T47D (cell line): ENCODE data around the gene BBS2.

Experiments used
- DNase-seq, 2 experiments: peaks; one replicate each; pipeline versions ENCODE4 v3.0.0 to v3.0.0-alpha.2; 2011 to 2012; ENCODE audit warnings: low read depth in 1 of 2, low spot score in 1 of 2
- JUND ChIP-seq: IDR thresholded peaks from 2 replicates; pipeline ENCODE4 v1.6.1; 2012; ENCODE audit warnings: low read depth
- in situ Hi-C: cut with HindIII; loops from 2 replicates; pipeline ENCODE4 v1.10.0; 2016; ENCODE audit warnings: low sequenced_read_pairs, low pct_unique_long_range_greater_than_20kb

Gene BBS2

DNA sequence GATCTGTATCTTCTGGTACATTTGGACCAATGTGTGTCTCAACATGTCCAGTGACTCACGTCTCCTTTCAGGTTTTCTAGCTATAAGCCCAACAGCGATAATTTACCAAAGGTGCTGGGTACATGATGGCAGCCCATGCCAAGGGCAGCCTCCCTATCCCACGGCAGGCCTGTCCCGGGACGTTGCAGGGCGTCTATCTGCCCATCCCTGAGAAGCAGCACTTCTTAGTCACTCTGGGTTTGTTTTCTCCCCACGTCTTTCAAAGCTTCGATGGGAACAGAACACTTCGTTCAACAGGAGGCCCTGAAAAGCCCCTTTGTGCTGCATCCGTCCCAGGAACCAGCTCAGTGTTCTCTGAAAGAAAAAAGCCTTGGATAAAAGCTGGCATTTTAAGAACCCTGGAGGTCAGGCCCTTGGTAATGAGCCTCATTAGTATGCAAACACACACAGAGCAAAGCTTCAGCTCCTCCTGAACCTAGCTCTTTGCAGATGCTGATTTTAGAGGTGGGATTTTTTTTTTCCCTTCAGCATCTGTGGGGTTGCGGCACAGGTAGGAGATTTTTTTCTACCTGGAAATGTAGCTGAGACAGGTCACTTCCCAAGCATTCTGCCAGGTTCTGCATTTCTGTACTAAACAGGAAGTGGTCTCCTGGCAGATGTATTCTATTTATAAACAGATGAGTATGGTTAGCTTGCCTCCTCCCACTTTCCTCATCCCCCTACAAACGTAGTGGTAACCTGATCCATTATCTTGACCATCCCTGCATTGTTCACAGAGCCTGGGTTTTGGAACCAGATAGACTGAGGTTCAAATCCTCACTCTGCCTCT is 27.5 kb upstream of the BBS2 start:
- TF ChIP-seq JUND = no peak
- no peak for DNase-seq
- in situ Hi-C loops = no loop called here

- DNase-seq = no peak
- in situ Hi-C loops = no loop called here
- TF ChIP-seq JUND = no peak
Observed at GRCh38 chr16:56542039-56542438, 22.2 kb upstream of the BBS2 start.

DNA sequence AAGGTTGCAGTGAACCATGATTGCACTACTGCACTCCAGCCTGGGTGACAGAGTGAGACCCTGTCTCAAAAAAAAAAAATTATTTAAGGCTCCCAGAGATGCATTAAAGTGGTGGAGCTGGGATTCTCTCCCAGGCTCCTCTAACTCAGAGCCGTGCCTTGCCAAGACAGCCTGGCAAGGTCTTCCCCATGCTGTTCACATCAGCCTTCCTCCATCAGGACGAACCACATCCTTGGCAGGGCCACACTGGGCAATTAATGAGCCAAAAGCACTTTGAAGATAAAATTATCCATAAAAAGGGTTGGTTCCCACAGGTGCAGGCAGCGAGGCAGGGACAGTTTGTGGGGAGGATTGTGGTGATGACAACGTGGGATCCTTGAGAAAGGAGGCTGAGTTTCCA is 19.8 kb upstream of the BBS2 start:
- no peak for TF ChIP-seq JUND
- DNase-seq = no peak
- in situ Hi-C loops = no loop called here

- no peak for TF ChIP-seq JUND
- in situ Hi-C loops = no loop called here
- no peak for DNase-seq
Observed at GRCh38 chr16:56538331-56538730, 18.5 kb upstream of the BBS2 start.

DNA sequence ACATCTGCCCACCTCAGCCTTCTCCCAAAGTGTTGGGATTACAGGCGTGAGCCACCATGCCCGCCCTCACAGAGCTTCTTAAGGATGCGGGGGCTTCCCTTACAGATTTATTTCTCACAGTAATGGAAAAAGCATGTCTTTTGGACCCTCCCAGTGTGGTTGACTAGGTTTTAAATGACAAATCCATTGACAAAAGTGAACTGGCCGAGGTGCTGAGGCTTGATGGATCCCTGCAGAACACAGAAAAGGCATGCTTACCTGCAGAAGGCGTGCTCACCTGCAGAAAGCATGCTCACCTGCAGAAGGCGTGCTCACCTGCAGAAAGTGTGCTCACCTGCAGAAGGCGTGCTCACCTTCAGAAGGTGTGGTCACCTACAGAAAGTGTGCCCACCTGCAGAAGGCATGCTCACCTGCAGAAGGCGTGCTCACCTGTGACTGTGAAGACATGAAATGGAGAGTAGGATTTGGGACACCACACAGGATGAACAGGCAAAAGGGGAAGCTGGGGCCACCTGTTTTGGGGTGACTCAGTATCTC is 15.1 kb upstream of the BBS2 start:
- DNase-seq = peak in 1 of 2 experiments; percentile 27
- in situ Hi-C loops = no loop called here
- no peak for TF ChIP-seq JUND

DNA sequence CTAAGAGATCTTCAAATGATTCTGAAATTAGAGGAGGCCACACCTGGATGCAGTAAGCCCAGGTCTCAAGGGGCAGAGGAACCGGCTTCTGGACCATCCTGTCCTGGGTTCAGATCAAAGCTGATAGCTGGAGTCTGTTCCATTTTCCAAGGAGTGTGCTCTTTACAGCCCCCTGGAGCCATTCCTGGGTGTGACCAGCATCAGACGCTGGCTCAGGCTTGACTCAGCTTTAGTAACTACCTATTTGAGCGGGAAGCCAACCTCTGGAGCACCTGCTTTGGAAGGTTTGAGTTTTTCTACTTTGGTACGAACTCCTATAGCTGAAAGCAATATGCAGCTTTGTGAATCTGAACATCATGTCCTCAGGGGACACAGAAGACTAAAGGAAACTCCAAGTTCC is 12.9 kb upstream of the BBS2 start:
- in situ Hi-C loops = no loop called here

GRCh38 chr16:56530872-56531271 is 11.0 kb upstream of the BBS2 start:
- DNase-seq = no peak
- in situ Hi-C loops = no loop called here
- TF ChIP-seq JUND = no peak

More for the DNA sequence above, 12.9 kb upstream of the BBS2 start:
- no peak for DNase-seq
- TF ChIP-seq JUND = no peak

DNA sequence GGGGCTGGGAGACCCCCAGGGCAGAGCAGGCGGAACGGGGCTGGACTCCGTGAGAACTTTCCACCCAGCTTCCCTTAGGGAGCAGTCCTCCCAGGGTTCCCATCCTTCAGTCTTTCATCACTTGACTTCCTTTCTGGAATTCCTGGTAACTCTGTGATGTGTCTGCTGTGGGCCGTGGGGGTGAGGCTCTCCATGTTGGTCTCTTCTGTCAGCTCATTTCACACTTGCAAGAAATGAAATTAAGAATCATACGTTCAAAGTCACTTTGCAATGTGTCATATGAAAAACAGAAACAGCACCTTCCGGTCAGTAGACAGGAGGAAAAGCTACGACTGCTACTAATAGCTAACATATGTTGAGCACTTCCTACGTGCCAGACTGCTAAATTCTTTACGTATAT is 5.4 kb upstream of the BBS2 start:
- no peak for DNase-seq
- in situ Hi-C loops = no loop called here

GRCh38 chr16:56520251-56520577 is 390 bp upstream of the BBS2 start:
- TF ChIP-seq JUND = no peak
- no peak for DNase-seq
- in situ Hi-C loops = no loop called here

More for the DNA sequence above, 5.4 kb upstream of the BBS2 start:
- TF ChIP-seq JUND = no peak

- no peak for TF ChIP-seq JUND
- in situ Hi-C loops = no loop called here
- no peak for DNase-seq
Observed at GRCh38 chr16:56518425-56518824, 1.4 kb downstream of the BBS2 start.

GRCh38 chr16:56517206-56517605 is 2.6 kb downstream of the BBS2 start:
- TF ChIP-seq JUND = no peak
- no peak for DNase-seq
- in situ Hi-C loops = no loop called here

GRCh38 chr16:56515665-56516064 is 4.2 kb downstream of the BBS2 start:
- DNase-seq = no peak
- TF ChIP-seq JUND = no peak
- in situ Hi-C loops = no loop called here

DNA sequence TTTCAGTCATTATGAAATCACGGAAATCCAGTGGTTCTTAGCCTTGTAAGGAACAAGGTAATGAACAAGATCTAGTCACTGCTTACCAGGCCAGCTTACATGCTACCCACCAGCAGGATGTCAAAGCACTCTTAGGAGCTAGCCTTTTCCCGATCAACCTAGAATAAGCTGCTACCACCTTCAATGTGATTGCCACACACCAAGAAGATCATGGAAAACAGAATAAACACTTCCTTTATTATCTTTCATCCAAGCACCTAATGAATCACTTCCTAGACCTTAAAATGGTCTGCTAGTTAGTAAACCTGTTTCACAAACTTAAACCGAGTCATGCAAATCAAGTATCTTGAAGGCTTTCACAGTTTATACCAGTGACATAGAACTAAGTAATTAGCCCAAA is 5.0 kb downstream of the BBS2 start:
- no peak for DNase-seq

DNA sequence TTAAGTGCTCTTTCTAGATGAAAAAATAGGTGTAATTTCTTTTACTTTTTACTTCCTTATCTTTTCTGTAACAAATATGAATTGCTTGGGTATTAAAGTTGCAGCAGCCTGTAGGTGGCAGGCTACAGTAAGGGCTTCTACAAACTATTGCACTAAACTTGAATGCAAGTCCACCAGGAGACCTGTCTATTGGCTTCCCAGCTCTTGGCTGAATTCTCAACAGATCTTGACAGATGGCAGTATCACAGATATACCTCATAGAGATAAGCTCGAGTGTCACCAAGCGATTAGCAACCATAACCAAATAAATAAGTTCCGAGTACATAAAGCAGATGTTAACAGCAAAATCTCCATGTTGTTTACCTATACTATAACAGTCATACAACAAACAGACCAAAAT is 5.9 kb downstream of the BBS2 start:
- no peak for TF ChIP-seq JUND
- in situ Hi-C loops = no loop called here
- DNase-seq = peak; percentile 16 to 64

More for the DNA sequence above, 5.0 kb downstream of the BBS2 start:
- in situ Hi-C loops = no loop called here
- TF ChIP-seq JUND = no peak
